ENCODE data around the gene PRPSAP1.

PRPSAP1 gene

DNA sequence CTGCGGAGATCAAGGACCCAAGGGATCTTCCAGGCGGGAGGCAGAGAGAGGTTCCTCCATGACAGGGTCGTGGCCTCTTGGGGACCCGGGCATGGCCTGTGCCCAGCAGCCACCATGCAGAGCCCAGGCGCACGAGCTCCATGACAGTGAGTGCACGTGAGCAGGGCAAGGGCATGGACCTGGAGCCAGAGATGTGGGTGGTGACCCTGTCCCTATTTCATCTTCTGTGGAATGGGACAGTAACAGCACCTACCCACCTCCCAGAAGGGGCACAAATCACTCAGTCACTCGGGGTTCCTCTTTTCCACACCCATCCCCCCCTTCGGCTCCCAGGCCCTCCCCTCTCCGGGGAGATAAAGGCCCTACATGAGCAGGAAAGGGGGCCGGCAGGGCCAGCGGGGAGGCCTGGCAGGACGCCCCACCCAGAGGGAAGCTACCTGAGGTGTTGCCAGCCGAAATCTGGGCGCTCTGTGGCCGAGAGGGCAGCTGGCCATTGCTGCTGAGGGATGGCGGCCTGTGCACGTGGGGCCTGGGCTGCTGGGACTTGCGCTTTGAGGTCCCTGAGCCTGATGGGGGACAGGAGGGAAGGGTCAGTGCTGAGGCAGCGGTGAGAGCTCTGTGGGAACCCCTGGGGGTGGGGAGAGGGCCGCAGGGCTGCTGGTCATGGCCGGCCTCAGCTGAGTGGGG lies 78.2 kb downstream of the PRPSAP1 start:
- no peak for DNase-seq (ENCODE audit: low spot score)
- TF ChIP-seq, protein P1, sequence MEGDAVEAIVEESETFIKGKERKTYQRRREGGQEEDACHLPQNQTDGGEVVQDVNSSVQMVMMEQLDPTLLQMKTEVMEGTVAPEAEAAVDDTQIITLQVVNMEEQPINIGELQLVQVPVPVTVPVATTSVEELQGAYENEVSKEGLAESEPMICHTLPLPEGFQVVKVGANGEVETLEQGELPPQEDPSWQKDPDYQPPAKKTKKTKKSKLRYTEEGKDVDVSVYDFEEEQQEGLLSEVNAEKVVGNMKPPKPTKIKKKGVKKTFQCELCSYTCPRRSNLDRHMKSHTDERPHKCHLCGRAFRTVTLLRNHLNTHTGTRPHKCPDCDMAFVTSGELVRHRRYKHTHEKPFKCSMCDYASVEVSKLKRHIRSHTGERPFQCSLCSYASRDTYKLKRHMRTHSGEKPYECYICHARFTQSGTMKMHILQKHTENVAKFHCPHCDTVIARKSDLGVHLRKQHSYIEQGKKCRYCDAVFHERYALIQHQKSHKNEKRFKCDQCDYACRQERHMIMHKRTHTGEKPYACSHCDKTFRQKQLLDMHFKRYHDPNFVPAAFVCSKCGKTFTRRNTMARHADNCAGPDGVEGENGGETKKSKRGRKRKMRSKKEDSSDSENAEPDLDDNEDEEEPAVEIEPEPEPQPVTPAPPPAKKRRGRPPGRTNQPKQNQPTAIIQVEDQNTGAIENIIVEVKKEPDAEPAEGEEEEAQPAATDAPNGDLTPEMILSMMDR (IDR thresholded peaks at IDR 0.05; ENCODE audit: extremely low read depth, insufficient read depth, missing control alignments) = no peak
- in situ Hi-C loops (cut with MboI; ENCODE audit: low pct_unique_long_range_greater_than_20kb, low sequenced_read_pairs, unreplicated experiment) = no loop called here

DNA sequence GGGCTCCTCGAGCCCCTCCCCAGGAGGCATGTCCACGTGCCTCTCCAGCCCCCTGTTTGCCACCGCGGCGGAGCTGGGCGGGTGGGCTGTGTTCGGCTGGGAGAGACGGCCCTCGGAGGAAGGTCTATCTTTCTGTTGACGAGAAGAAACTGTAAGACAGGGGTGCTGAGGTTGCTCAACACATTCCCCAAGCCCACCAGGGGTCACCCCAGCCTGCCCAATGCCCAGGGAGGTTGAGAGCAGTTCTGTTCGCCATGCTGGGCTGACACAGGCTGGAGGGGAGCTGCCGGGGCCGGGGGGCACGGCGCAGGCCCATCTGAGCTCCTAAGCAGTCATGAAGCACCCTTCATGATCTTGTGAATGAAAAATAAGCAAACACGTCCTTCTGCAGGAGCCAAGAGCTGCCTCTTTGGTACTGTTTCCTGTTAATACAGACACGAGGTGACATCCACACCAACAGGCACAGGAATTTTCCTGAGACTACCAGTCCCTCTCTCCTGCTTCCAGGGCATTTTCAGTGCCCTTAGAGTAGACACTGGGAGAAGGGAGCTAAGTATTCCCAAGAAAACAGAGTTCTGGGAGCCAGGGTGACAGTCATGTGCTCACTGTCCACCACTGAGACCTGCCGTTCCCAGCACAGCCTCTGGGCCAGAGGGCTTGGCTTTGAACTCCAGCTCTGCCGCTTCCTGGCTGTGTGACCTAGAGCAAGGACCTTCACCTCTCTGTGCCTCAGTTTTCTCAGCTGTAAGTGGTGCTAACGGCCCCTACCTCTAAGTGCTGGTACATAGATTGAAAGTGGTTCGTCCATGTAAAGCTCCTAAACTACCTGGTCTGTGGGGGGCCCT lies 79.4 kb downstream of the PRPSAP1 start:
- in situ Hi-C loops (cut with MboI; ENCODE audit: low pct_unique_long_range_greater_than_20kb, low sequenced_read_pairs, unreplicated experiment) = no loop called here
- TF ChIP-seq, protein P1 (IDR thresholded peaks at IDR 0.05; ENCODE audit: extremely low read depth, insufficient read depth, missing control alignments) = no peak
- DNase-seq (ENCODE audit: low spot score) = no peak

DNA sequence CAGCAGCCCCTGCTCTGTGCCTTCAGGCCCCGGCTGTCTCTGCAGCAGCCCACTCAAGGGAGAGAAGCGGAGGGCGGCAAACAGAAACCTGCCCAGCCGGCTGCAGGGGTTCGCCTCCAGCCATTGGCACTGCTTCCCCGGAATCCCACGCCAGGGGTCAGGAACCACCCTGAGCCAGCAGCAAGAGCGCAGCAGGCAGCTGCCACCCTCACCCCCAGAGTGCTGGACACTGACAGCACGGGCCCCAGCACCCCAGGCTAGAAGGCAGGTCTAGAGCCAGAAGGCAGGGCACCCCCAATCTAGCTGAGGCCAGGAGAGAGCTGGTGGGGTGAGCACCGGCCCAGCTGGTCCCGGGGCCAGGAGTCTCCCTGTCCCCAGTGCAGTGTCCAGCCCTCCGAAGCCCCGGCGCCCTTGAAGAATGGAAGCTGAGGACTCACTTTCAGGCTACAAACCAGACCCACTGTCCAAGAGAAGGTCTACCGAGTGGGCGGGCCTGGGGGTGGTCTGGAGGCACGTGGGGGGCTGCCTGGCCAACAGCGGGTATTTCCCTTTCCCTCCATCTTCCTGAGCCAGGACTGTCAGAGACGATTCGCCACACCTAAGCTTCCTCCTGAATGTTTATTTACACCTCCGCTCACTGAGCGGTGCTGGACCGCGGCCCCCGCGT lies 80.1 kb downstream of the PRPSAP1 start:
- TF ChIP-seq, protein P1 (IDR thresholded peaks at IDR 0.05; ENCODE audit: extremely low read depth, insufficient read depth, missing control alignments) = no peak
- no peak for DNase-seq (ENCODE audit: low spot score)

DNA sequence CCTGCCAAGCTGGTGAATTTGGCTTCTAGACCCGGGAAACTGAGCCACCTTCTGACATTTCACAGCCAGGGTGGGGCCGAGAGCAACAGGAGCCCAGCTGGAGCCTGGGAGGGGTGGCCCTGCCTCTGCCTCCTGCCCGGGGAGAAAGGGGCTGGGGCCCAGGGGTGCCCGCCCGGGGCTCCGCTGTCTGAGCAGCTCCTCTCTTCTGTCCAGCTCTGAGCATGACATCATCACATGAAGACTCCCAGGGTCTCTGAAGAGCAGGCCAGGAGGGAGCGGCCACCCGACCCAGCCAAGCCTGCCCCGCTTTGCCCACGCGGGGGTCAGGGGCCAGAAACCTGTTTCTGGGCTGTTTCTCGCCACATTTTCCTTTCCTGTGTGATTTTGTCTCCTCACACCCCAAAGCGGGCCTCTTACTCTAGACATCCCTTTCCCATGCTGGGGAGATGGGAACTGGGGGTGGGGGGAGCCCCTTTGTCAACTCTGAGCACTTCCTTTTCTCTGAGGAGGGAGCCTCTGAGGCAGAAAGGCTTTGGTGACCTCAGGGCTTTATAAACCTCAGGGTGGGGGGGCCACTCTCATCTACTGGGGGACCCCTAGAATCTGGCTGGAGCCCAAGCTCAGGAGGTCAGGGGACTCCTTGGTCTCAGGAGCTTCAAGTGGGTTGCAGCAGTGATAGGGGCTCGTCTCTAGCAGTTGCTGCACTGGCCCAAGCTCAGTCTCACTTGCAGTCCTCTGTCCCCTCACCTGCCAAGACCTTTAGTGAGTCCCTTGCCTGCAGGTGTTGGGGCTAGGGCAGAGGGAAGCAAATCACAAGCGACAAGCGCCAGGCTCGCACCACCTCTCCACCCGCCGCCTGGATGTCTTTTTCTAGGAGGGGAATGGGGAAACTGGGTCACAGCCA lies 80.9 kb downstream of the PRPSAP1 start:
- in situ Hi-C loops (cut with MboI; ENCODE audit: low pct_unique_long_range_greater_than_20kb, low sequenced_read_pairs, unreplicated experiment) = no loop called here
- TF ChIP-seq, protein P1 (IDR thresholded peaks at IDR 0.05; ENCODE audit: extremely low read depth, insufficient read depth, missing control alignments) = no peak
- DNase-seq (ENCODE audit: low spot score) = peak; percentile 80

More for the DNA sequence above, 80.1 kb downstream of the PRPSAP1 start:
- in situ Hi-C loops (cut with MboI; ENCODE audit: low pct_unique_long_range_greater_than_20kb, low sequenced_read_pairs, unreplicated experiment) = no loop called here

DNA sequence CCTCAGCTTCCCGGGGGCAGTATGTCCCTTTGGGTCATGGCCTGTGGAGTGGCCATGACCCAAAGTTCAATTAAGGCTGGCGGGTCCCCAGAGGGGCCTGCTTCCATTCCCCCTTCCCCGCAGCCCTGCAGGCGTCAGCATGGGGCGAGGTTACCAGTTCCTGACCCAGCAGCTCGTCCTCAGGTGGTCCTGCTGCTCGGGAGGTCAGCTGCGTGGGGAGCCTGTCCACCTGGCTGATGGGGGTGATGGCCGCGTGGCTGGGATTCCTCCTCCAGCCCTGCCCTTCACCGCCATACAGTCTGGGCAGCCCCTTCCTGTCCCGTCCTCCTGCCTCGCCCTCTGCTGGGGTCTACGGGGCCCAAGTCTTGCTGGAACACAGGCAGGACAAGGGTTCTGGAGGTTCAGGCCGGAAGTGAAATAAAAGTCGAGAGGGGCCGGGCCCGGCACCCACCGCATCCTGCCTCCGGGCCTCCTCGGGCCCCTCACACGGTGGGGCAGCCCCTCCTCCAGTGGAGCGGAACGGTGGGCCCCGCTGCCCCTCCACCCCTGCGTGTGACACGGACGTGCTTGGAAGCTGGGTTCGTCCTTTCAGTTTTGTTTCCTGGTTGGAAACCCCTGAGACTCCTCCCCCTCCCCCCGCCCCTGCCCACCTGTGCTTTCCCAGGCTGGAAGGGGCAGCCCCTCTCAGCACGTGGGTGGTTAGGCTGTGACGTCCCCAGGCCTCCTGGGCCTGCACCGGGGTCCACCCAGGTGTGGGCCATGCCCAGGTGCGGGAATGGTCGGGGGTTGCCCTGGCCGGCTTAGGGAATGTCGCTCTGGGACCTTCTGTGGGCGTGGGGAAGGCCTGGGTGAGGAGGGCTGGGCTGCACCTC lies 81.8 kb downstream of the PRPSAP1 start:
- in situ Hi-C loops (cut with MboI; ENCODE audit: low pct_unique_long_range_greater_than_20kb, low sequenced_read_pairs, unreplicated experiment) = no loop called here
- DNase-seq (ENCODE audit: low spot score) = peak; percentile 92
- TF ChIP-seq, protein P1 (IDR thresholded peaks at IDR 0.05; ENCODE audit: extremely low read depth, insufficient read depth, missing control alignments) = peak; percentile 19

Measured in GM13977 (cell line).